NCI-H69 (cell line): Measurements from ENCODE around the gene INTS6.

ENCODE experiments used
- DNase-seq: peaks from one replicate; lab custom pipeline; 2025; lab: John Stamatoyannopoulos, UW

Gene INTS6, protein sequence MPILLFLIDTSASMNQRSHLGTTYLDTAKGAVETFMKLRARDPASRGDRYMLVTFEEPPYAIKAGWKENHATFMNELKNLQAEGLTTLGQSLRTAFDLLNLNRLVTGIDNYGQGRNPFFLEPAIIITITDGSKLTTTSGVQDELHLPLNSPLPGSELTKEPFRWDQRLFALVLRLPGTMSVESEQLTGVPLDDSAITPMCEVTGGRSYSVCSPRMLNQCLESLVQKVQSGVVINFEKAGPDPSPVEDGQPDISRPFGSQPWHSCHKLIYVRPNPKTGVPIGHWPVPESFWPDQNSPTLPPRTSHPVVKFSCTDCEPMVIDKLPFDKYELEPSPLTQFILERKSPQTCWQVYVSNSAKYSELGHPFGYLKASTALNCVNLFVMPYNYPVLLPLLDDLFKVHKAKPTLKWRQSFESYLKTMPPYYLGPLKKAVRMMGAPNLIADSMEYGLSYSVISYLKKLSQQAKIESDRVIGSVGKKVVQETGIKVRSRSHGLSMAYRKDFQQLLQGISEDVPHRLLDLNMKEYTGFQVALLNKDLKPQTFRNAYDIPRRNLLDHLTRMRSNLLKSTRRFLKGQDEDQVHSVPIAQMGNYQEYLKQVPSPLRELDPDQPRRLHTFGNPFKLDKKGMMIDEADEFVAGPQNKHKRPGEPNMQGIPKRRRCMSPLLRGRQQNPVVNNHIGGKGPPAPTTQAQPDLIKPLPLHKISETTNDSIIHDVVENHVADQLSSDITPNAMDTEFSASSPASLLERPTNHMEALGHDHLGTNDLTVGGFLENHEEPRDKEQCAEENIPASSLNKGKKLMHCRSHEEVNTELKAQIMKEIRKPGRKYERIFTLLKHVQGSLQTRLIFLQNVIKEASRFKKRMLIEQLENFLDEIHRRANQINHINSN

DNA sequence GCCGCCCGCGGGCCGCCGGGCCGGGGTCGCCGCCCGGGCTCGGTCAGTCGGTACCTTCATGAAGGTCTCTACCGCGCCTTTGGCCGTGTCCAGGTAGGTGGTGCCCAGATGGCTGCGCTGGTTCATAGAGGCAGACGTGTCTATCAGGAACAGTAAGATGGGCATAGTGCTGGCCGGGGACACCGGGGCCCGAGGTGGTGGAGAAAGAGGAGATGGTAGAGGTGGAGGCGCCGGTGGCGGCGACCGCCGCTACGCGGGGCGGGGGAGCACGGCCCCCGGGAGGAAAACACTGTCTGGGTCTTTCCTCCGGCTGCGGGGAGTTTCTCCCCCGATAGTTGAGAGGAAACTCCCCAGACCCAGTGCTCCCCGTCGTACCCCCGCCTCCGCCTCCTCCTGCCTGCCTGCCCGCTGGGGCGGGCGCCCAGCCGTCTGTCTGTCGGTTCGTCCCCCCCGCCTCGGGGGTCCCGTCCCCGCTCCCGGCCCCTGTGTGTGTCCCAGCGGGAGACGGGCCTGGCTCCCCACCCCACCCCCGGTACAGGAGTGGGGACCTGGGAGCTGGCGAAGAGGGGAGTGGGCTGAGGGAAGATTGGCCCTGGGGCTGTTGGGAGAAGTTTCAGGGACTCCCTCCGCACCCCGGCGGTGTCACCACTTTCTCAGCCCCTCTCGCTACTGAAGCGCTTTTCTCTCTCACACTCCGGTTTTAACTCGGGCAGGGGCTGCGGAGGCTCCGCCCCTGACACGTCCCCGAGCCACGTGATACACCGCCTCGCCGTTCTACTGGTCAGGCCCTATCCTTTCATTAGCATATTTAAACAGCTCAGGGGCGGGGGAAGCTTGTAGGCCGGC is at the start of gene INTS6:
TSS of gene INTS6 (minus strand) at position 676 of the 846 bp plus-strand sequence. CDS start at position 165, 511 bp downstream.
- DNase-seq, result peak; percentile 98

DNA sequence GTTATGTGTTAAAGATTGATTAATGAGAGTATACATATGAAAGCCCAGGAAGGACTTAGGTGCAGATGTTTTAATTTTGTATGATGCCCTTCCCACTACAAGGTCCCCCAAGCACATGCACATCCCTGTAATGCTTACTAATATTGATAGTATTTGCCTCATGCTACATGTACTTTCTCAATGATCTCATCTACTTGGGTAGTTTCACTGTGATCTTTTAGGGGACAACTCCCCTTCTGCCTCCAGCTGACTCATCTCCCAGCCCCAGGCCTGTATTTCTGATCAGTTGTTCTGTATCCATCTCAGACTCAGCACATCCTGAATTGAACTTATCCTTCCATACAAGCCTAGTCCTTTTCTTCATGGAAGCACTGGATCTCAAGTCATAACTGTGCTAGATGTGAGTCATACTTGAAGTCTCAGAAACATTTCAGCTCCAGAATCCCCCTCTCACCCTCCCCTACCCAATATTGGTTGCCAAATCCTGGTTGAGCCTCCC is 49.4 kb upstream of the INTS6 start:
- DNase-seq, result no peak

DNA sequence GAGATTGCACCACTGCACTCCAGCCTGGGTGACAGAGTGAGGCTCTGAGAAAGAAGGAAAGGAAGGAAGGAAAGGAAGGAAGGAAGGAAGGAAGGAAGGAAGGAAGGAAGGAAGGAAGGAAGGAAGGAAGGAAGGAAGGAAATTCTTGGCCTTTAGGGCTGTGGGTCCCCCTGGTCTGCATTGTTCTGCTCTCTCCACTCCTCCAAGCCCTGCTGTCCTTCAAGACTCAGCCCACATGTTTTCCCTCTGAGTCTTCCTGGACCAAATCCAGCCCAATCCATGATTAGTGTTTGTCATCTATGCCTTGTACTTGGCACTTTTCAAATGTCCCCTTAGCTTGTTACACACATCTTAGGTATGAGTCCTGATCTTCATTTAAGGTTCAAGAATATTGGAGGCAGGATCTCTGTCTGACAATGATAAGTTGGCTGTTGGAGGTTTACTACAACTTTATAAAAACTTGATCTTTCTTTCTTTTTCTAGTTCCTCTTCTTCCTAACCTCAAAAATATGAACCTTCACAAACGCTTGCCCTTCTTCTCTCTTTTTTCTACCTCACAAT is 48.8 kb upstream of the INTS6 start:
- no peak for DNase-seq

DNA sequence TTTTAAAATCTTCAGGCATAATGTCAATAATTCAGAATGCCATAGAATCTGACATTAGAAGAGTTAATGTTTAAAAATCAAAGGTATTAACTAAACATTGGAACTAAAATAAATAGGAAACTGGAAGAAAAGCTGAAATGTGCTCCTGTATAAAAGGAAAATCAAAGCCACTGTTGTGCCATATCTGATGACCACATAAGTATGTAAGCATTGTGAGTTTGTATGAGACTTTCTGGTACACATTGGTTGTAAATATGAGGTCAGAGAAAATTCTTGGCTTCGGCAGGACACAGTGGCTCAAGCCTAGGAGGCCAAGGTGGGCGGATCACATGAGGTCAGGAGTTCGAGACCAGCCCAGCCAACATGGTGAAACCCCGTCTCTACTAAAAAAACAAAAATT is 48.3 kb upstream of the INTS6 start:
- DNase-seq, result no peak

DNA sequence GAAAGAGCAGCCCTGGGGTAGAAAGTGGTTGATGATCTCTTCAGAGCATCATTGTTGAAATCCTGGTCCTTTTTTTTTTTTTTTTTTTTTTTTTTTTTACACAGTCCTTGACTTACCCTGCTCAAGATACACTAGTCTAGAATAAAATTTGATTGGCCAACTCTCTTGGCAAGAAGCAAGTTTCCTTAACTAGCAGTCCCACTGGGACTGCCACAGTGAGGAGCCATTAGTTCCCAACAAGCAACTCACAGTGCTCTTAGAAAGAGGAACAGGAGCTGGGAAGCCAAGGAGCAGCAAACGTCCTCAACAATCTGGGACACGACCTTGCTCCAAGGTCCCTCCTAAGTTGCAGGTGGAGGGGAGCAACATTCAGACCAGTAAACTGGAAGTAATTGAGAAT is 47.9 kb upstream of the INTS6 start:
- DNase-seq, result no peak

DNA sequence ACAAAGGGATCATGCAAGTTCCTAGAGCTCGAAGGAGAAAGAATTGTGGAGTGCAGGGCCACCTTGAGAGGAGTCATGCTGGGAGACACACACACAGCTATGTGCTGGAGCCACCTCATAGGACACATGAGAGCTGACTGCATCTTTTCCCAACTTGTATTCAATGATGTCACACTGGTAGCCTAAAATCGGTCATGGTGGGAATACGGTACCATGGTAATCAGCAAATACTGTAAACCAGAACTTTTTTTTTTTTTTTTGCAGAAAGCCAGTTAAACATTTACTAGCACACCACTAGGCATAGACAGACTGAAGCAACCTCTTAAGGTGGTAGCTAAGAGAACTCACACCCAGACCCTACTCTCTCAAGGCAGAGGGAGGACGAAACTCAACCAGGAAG is 47.0 kb upstream of the INTS6 start:
- DNase-seq, result no peak

DNA sequence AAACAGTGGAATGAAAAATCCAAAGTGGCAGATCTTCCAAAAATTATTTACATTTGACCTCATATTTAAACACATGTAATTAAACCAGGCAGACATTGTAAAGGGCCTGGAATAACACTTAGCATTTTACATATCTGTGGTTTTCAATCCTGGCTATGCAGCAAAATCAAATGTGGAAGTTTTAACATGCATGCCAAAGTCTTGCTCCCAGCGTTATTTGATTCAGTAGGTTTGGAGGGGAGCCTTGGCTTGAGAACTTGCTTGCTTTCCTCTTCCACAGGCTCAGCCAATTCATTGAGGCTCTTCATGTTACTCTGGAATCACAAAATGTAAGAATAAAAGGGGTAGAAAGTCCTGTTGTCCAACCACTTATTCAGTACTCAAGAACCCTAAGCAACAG is 42.5 kb upstream of the INTS6 start:
- no peak for DNase-seq

DNA sequence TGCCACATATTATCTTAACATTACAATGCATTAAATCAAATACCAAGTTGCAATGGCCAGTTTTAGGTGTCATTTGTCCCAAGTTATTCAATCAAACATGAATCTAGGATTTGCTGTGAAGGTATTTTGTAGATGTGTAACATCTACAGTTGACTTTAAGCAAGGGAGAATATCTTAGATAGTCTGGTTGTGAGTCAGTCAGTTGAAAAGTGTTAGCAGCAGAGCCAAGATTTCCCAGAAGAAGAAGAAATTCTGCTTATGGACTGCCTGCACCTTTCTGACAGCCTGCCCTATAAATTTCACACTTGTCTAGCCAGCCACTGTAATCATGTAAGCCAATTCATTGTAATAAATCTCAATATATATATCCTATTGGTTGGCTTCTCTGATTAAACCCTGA is 41.3 kb upstream of the INTS6 start:
- no peak for DNase-seq

DNA sequence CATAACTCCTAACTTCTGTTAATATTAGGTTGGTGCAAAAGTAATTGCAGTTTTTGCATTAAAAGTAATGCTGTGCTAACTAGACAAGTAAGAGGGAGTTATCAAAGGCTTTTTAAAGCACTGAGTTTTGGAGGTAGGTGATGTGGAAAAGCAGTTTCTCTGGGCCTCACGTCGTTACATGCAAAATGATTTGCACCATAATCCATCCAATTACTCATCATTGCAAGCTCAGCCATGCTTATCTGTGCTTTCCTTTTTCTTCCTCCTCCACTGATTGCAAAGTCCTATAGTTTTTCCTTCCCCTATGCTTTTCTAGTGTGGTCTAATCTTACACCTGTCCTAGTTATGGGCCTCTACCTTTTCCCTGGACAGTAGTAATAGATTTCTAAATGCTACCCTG is 35.4 kb upstream of the INTS6 start:
- no peak for DNase-seq

DNA sequence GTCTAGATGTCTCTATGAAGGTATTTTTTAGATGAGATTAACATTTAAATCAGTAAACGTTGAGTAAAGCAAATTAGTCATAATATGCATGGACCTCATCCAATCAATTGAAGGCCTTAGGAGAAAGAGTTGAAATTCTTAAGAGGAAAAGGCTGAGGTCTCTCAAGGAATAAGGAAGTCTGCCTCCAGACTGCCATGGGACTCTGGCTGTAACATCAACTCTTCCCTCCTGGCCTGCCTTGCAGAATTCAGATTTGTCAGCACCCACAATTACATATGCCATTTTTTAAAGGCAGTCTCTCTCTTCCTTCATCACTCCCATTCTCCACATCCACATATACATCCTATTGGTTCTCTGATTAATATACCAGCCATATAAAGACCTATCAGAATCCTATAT is 28.8 kb upstream of the INTS6 start:
- DNase-seq, result no peak

DNA sequence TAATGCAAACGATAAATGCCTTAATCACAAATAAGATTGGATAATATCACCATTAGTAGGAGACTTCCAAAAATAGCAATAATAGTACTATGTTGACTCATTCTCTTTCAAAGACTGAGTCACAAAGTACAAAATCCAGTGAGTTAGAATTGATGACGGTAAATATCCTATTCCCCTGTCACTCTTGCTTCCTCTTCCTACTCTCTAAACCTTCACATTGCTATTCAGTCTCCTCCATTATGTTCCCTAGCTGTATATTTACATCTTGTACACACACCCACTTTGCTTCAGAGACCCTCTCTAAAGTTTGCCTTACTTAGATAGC is 26.3 kb upstream of the INTS6 start:
- DNase-seq, result no peak

DNA sequence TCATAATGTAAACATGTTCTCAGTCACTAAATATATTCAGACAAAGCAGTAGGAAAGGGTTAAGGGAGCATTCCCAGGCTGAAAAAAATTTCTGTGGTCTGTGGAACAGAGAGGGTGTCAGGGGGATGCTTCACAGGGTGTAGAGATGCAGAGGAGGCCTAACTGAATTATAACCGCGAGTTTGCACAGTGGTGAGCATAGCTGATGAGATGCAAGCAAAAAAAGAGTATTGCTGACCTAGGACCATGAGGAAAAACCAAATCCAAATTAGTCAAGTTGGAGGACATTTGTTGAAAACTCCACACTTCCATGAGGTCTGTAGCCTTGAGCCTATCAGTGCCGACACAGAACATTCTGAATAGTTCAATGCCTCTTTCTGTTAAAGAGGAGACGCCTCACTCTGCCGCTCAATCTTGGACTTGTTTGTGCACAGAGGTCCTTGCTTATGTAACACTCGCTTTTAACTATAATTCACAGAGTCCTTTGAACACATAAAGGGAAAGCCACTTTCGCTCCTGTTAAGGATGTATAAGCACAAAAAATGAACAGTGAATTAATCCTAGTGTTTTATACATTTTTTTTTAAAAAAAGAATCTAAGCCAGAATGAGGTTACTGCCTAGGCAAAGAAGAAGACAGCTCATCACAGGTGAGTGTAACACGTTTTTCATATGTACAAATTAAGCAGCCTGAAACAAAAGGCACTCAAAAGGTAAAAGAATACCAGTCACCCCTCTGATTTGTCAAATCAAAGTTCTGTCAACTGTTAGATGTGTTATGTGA is 25.8 kb upstream of the INTS6 start:
- DNase-seq, result no peak

DNA sequence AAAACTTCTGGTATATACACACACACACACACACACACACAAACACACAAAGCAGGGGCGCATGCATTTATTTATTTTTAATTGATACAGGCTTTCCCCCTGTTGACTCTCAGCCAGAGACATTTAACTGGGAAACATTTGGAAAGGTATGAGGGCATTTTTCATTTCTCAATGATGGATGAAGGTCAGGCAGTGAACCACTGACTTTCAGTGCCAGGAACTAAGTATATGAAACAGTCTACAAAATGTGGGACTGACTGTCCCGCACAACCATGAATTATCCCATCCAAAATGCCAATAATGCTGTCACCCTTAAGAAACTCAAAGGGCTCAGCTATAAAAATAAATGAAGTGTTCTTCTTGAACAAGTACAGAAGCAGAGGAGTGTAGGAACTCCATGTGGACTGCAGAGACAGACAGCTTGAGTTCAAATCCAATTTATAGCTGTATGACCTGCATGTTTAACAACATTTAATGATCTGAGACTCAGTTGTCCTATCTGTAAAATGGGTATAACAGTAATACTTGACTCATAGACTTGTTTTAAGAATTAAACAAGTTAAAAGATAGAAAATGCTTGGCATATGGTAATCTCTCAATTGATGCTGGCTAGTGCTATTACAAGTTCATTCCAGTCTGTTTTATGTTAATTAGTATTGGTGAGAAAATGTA is 25.0 kb upstream of the INTS6 start:
- DNase-seq, result no peak

DNA sequence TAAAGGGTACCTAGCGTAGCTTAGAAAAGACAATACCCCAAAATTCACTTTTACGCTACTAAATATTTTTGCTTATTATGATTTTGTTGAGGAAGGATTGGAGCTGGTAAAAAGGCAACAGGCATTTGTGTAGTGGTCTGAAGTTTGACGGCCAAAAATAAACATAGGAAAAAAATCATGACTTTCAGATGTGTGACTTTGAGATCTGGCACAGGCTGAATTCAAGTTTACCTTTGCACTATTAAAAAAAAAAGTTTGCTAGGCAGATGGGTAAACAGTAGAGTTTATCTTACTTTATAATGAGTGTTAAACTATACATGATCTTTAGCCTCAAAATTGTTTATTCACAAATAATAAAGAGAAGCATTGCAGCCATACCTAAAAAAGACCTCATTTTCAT is 24.3 kb upstream of the INTS6 start:
- DNase-seq, result no peak

DNA sequence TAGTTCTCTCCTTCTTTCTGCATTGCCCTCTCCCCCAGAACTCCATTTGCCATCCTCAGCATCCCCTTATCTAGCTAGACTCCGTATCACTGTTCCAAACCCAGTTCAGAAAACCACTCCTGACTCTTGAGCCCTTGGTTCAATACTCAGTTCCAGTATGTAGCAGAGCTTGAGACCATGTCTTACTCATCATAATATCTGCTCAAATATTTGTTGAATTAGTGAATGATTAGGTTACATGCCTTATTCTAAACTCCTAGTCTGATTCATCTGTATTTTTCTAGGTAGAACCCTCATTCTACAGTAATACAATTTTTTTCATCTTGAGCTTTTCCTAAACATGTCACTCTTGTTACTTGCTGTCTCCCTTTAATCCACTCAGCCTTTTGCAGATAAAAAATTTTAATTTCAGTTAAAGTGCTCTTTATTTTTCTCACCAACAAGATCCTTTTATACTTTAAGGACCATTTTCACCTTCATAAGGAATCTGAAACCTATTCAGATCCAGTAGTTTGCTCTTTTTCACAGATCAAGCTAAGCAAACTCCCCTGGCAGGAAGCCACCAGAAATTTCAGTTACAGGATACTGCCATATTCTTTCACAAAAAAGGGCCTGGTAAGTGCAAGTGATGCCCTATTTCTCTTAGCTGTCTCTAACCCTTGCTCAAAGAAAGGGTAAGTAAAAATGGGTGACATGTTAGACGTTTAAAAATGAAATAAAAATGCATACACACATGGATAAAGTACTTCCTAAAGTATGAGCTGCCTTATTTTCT is 23.1 kb upstream of the INTS6 start:
- no peak for DNase-seq

DNA sequence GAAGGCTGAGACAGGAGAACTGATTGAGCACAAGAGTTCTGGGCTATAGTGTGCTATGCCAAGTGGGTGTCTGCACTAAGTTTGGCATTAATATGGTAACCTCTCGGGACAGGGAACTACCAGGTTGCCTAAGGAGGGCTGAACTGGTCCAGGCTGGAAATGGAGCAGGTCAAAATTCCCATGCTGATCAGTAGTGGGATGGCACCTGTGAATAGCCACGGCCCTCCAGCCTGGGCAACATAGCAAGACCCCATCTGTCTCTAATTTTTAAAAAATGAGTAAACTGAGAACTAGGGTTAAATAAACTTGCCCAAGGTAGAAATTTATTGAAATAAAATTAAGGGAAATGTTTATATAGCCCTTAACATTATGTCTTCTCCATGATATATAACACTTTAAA is 17.0 kb upstream of the INTS6 start:
- DNase-seq, result no peak

DNA sequence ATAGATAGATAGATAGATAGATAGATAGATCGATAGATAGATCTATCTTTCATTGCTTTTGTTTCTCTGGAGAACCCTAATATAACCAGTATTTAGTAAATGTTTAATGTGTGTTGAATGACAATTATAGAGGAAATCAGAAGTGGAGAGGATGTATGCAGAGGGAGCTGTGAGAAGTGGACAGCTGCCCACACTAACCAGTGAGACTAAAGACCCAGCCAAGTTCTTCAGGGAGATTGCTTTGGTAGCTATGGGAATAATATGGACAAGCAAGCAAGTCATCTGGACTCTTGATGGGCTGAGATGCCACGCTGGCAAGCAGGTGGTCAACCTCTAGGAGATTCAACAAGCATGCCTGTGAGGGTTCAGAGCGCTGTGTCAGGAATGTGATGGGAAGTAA is 14.9 kb upstream of the INTS6 start:
- DNase-seq, result no peak

DNA sequence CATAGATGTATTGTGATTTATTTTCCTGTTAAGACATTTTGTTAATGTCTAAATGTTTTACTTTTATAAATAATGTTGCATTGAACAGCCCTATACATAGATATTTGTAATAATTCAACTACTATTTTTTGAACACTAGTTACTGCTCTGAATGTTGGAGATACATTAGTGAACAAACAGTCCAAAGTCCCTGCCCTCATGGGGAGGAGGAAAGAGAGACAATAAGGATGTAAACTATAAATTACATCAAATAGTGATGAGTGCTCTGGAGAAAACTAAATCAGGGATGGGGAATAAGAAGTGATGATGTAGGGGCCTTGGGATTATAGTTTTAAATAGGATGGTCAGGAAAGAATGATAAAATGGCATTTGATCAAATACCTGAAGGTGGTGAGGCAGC is 12.3 kb upstream of the INTS6 start:
- no peak for DNase-seq

DNA sequence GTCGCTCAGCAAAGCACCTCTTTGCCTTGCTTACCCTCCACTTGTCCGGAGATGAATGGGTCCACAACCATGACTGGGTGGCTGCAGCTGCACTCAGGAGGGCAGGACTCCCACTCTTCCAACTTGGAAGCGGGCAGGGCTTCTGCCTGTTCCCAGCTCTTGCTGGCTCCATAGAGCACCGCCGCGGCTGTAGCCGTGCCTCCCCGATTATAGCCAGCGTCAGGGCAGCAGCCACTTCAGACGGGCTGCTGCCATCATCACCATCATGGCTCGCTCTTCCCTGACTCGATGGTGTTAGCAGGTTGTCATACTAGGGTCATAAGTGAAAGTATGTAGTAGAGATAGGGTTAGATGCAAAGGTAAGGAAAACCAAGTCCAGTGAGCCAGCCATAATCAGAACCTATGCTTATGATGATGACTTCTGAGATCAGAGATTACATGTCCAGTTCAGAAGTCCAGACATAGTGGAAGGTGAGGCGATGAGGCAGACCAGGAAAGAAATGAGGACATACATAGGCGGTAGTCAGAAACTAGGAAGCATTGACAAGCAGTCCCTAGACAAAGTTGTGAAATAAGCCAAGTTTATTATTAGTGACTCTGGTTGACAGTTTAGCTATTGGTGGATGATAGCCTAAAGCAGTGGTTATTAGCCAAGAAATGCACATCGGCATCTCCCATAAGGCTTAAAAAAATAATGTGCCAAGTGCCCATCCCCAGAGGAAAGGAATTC is 4.4 kb upstream of the INTS6 start:
- no peak for DNase-seq
